HG02840 (cell line): ENCODE results near the gene DUSP16.
"Not testable (repeated sequence)": the region's sequence is repeated elsewhere in the genome, so short reads cannot be mapped to it uniquely, and the experiment has no call there.

Source experiments
- ATAC-seq: cut with Tn5 transposase; IDR thresholded peaks from one replicate; pipeline ENCODE4 v1.9.1; 2021; ENCODE audit warnings: mild to moderate bottlenecking, moderate library complexity, moderate number of reproducible peaks; ENCODE audit not compliant: unreplicated experiment, low FRiP score

Gene DUSP16

GRCh38 chr12:12474471-12474928, 88.2 kb downstream of the DUSP16 start:
- ATAC-seq, result peak; percentile 19

- ATAC-seq, result no peak
Measured at GRCh38 chr12:12473223-12473622, 89.4 kb downstream of the DUSP16 start.

- ATAC-seq, result not testable (repeated sequence)
Measured at GRCh38 chr12:12471982-12472961, 90.4 kb downstream of the DUSP16 start.

GRCh38 chr12:12470751-12471306, 91.8 kb downstream of the DUSP16 start:
- no peak for ATAC-seq

GRCh38 chr12:12469386-12469785, 93.3 kb downstream of the DUSP16 start:
- ATAC-seq, result no peak

- no peak for ATAC-seq
Measured at GRCh38 chr12:12468575-12468974, 94.1 kb downstream of the DUSP16 start.

GRCh38 chr12:12467688-12468261, 94.9 kb downstream of the DUSP16 start:
- ATAC-seq, result no peak

- ATAC-seq, result no peak
Measured at GRCh38 chr12:12467264-12467663, 95.4 kb downstream of the DUSP16 start.

- no peak for ATAC-seq
Measured at GRCh38 chr12:12466157-12466556, 96.5 kb downstream of the DUSP16 start.

- no peak for ATAC-seq
Measured at GRCh38 chr12:12465522-12465921, 97.1 kb downstream of the DUSP16 start.

- no peak for ATAC-seq
Measured at GRCh38 chr12:12461923-12462315, 100.7 kb downstream of the DUSP16 start.

- ATAC-seq, result no peak
Measured at GRCh38 chr12:12460935-12461922, 101.4 kb downstream of the DUSP16 start.

GRCh38 chr12:12456637-12457036, 106.0 kb downstream of the DUSP16 start:
- ATAC-seq, result no peak

- no peak for ATAC-seq
Measured at GRCh38 chr12:12454315-12454714, 108.3 kb downstream of the DUSP16 start.

- ATAC-seq, result no peak
Measured at GRCh38 chr12:12453635-12454034, 109.0 kb downstream of the DUSP16 start.

- ATAC-seq, result no peak
Measured at GRCh38 chr12:12452326-12452902, 110.2 kb downstream of the DUSP16 start.

GRCh38 chr12:12451098-12451497, 111.6 kb downstream of the DUSP16 start:
- no peak for ATAC-seq

- ATAC-seq, result no peak
Measured at GRCh38 chr12:12450043-12450471, 112.6 kb downstream of the DUSP16 start.

- ATAC-seq, result no peak
Measured at GRCh38 chr12:12449533-12450025, 113.1 kb downstream of the DUSP16 start.

GRCh38 chr12:12447837-12448236, 114.8 kb downstream of the DUSP16 start:
- no peak for ATAC-seq
